ENCODE data around the gene FAM177A1. TPM values are rescaled to one million over a fixed set of nuclear protein-coding genes. Genes with fewer than 3 reads are reported as not detected.

Gene FAM177A1
- total and polyA plus RNA-seq, 2 of the 13 experiments (the other 11 are each of a cell fraction or from before 2014, with no cell fraction given): 72.9 to 119 TPM

DNA sequence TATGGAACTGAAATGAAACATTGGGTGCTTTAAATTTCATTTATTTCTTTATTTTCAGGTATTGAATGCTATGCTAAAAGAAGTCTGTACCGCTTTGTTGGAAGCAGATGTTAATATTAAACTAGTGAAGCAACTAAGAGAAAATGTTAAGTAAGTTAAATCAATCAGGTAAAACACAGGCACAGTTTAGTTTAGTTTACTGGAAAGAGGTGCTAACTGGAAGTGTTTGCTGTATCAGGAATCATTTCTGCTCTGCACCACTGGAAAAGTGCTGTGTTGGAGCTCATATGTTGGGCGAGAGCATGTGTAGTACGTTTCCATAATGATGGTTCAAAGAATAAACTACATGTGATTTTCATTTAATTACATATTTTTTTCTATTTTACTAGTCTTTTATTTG, 46.6 kb upstream of the FAM177A1 start:
- H2AFZ ChIP-seq (ENCODE audit: low read length): no peak overlapping the region
- H3K4me3 ChIP-seq (replicated peaks in 1 of 3; ENCODE audit: insufficient read depth in 1 of 3, low read depth in 2 of 3, low read length in 3 of 3): no peak overlapping the region
- peaks cover 18 to 53% of the 10 kb centered on the region in 2 experiments for H3K36me3 ChIP-seq (replicated peaks in 1 of 2; ENCODE audit: control insufficient read depth in 1 of 2, insufficient read depth in 2 of 2, low read length in 2 of 2)
- in situ Hi-C loops (cut with HindIII; ENCODE audit: extremely low pct_ligation_motif_present, low pct_unique_long_range_greater_than_20kb) (no loop called here), intact Hi-C loops (cut with micrococcal nuclease; ENCODE audit: unreplicated experiment) (no loop called here)
- CTCF ChIA-PET (ENCODE audit: low intra/inter-chr PET ratio, low total read pairs): no interaction called here
- TF ChIP-seq, protein P1, sequence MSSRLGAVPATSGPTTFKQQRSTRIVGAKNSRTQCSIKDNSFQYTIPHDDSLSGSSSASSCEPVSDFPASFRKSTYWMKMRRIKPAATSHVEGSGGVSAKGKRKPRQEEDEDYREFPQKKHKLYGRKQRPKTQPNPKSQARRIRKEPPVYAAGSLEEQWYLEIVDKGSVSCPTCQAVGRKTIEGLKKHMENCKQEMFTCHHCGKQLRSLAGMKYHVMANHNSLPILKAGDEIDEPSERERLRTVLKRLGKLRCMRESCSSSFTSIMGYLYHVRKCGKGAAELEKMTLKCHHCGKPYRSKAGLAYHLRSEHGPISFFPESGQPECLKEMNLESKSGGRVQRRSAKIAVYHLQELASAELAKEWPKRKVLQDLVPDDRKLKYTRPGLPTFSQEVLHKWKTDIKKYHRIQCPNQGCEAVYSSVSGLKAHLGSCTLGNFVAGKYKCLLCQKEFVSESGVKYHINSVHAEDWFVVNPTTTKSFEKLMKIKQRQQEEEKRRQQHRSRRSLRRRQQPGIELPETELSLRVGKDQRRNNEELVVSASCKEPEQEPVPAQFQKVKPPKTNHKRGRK (CRISPR knock-in tag; IDR thresholded peaks at IDR 0.05): no peak
- peak; percentile 37; the same call in 1 of the 2 replicates for TF ChIP-seq ZFP36L1 (CRISPR knock-in tag; IDR thresholded peaks at IDR 0.05)
- TF ChIP-seq ZNF253 (CRISPR knock-in tag; IDR thresholded peaks at IDR 0.05; ENCODE audit: borderline replicate concordance): no peak
- no peak for TF ChIP-seq ZNF230 (CRISPR knock-in tag; IDR thresholded peaks at IDR 0.05)
- no peak for TF ChIP-seq HNRNPL (IDR thresholded peaks at IDR 0.05; ENCODE audit: low read depth, low read length)
- TF ChIP-seq ZC3H4 (CRISPR knock-in tag; IDR thresholded peaks at IDR 0.05; ENCODE audit: borderline replicate concordance): no peak
- POLR2A ChIA-PET: interaction anchor here (6.6 kb wide), 1 partner anchor 17 kb away, joined by 45 read pairs; the partner anchor contains the start of gene SRP54
- no peak overlapping the region for H3K4me2 ChIP-seq (ENCODE audit: low read depth, low read length)
- H3K9ac ChIP-seq (ENCODE audit: insufficient read depth, low read depth, low read length): no peak overlapping the region
- peaks cover 4% of the 10 kb centered on the region; the same call in 1 of the 2 replicates for H4K20me1 ChIP-seq (ENCODE audit: insufficient read depth, low read length)
- no peaks in the 10 kb centered on the region for H3K27me3 ChIP-seq (ENCODE audit: control insufficient read depth in 1 of 2, insufficient read depth in 2 of 2, low read length in 2 of 2)
- H3K79me2 ChIP-seq (ENCODE audit: insufficient read depth, low read length): peaks cover 24% of the 10 kb centered on the region
- BruUV-seq (replicated peaks): no TSS peak
- H3K27ac ChIP-seq (ENCODE audit: extremely low read length, insufficient read depth, low read length): no peak overlapping the region
- DNase-seq (ENCODE audit: low spot score): no peak
- no peak for ATAC-seq
- H3K4me1 ChIP-seq (ENCODE audit: insufficient read depth, low read length): no peaks in the 10 kb centered on the region
- FAIRE-seq: no peak
- H3K9me3 ChIP-seq (ENCODE audit: low read length): no peaks in the 10 kb centered on the region
- 96% methylated on average over 3 of the region's 3 CpGs for WGBS (ENCODE audit: low lambda C conversion rate)

DNA sequence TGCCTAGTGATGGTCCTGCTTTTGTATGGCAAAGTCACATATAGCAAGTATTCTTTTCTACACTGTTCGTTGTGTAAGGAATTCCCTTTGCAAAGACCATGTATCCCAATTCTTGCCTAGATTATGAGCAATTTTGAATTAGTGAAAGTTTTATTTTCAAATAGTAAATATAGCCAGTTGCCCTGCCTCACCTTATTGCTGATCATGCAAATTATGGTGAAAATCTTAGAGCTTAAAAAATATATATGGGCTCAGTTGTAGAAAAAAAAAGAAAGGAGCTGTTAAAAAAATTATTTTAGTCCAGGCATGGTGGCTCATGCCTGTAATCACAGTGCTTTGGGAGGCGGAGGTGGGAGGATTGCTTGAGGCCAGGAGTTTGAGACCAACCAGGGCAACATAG, 44.5 kb upstream of the FAM177A1 start:
- 97% methylated on average over 2 of the region's 2 CpGs for WGBS (ENCODE audit: low lambda C conversion rate)
- no TSS peak for BruUV-seq (replicated peaks)
- peak; percentile 98 to 99 for TF ChIP-seq MAFK (conservative IDR thresholded peaks at IDR 0.05 in 1 of 2, IDR thresholded peaks at IDR 0.05 in 1 of 2; ENCODE audit: low read length in 2 of 2)
- TF ChIP-seq ZSCAN22 (CRISPR knock-in tag; IDR thresholded peaks at IDR 0.05): no peak
- TF ChIP-seq SRSF4 (IDR thresholded peaks at IDR 0.05; ENCODE audit: low read depth, low read length, poor library complexity, severe bottlenecking): no peak
- TF ChIP-seq MAFF (IDR thresholded peaks at IDR 0.05; ENCODE audit: low read depth, low read length): peak; percentile 98
- no peak for TF ChIP-seq RFX5 (IDR thresholded peaks at IDR 0.05; ENCODE audit: low read depth, low read length)
- TF ChIP-seq CBFB (CRISPR knock-in tag; IDR thresholded peaks at IDR 0.05): no peak

More for the DNA sequence above, 44.5 kb upstream of the FAM177A1 start:
- Histone ChIP-seq H3K36me3 (replicated peaks in 1 of 2; ENCODE audit: control insufficient read depth in 1 of 2, insufficient read depth in 2 of 2, low read length in 2 of 2) (peaks cover 25 to 52% of the 10 kb centered on the region in 2 experiments), H3K27ac (ENCODE audit: extremely low read length, insufficient read depth, low read length) (no peak overlapping the region), H2AFZ (ENCODE audit: low read length) (no peak overlapping the region), H3K4me2 (ENCODE audit: low read depth, low read length) (no peak overlapping the region), H4K20me1 (ENCODE audit: insufficient read depth, low read length) (no peaks in the 10 kb centered on the region), H3K9me3 (ENCODE audit: low read length) (no peaks in the 10 kb centered on the region), H3K27me3 (ENCODE audit: control insufficient read depth in 1 of 2, insufficient read depth in 2 of 2, low read length in 2 of 2) (no peaks in the 10 kb centered on the region), H3K9ac (ENCODE audit: insufficient read depth, low read depth, low read length) (no peak overlapping the region), H3K79me2 (ENCODE audit: insufficient read depth, low read length) (peaks cover 4% of the 10 kb centered on the region), H3K4me3 (replicated peaks in 1 of 3; ENCODE audit: insufficient read depth in 1 of 3, low read depth in 2 of 3, low read length in 3 of 3) (no peak overlapping the region), H3K4me1 (ENCODE audit: insufficient read depth, low read length) (no peaks in the 10 kb centered on the region)
- in situ Hi-C loops (cut with HindIII; ENCODE audit: extremely low pct_ligation_motif_present, low pct_unique_long_range_greater_than_20kb) (no loop called here), intact Hi-C loops (cut with micrococcal nuclease; ENCODE audit: unreplicated experiment) (no loop called here)
- ChIA-PET CTCF (ENCODE audit: low intra/inter-chr PET ratio, low total read pairs) (no interaction called here), POLR2A (no interaction called here)
- ATAC-seq: no peak
- no peak for FAIRE-seq
- DNase-seq (ENCODE audit: low spot score): no peak
